ENCODE measurements around the gene OR4E1.

DNA sequence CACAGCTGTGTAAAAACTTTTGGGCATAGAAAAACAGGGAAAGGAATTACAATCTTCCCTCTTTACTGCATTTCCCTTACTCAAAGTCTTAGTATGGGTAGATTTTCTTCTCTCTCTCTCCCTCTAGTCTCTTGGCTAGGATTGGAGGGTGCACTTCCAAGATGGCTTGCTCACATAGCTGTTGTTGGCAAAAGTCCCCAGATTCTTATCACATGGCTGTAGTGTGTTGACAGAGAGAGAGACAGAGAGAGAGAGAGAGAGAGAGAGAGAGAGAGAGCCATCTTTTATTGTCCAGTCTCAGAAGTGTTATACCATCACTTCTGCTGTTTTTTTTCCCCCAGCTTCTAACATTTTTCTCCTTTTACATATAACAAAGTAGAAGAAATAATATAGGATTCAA, 26.2 kb downstream of the OR4E1 start:
- no peak for TF ChIP-seq GATA2 (IDR thresholded peaks at IDR 0.05; ENCODE audit: low read depth, low read length)
- no peak for TF ChIP-seq GATA3 (IDR thresholded peaks at IDR 0.05; ENCODE audit: low read depth, low read length)
